SK-N-MC (cell line): Measurements from ENCODE around the gene CD248.

Source experiments
- EZH2 ChIP-seq: fragments of 200-600 bp; sonication (generic); IDR thresholded peaks from one replicate; pipeline ENCODE4 v1.6.1; 2017; ENCODE audit warnings: antibody characterized with exemption
- FOXP2 ChIP-seq: optimal IDR thresholded peaks from 2 replicates; pipeline ENCODE3; 2011; ENCODE audit warnings: mild to moderate bottlenecking, moderate library complexity; ENCODE audit not compliant: insufficient read depth; ENCODE audit errors: extremely low read length, control extremely low read depth
- POLR2AphosphoS5 ChIP-seq: IDR thresholded peaks from 2 replicates; pipeline ENCODE4 v1.6.1; 2012; ENCODE audit warnings: mild to moderate bottlenecking, low read depth, low read length, borderline replicate concordance

- TF ChIP-seq EZH2, result no peak
- TF ChIP-seq POLR2AphosphoS5, result no peak
- no peak for TF ChIP-seq FOXP2
Measured at GRCh38 chr11:66335531-66336233, 18.8 kb upstream of the CD248 start.
